ENCODE measurements around the gene CNPY1.

DNA sequence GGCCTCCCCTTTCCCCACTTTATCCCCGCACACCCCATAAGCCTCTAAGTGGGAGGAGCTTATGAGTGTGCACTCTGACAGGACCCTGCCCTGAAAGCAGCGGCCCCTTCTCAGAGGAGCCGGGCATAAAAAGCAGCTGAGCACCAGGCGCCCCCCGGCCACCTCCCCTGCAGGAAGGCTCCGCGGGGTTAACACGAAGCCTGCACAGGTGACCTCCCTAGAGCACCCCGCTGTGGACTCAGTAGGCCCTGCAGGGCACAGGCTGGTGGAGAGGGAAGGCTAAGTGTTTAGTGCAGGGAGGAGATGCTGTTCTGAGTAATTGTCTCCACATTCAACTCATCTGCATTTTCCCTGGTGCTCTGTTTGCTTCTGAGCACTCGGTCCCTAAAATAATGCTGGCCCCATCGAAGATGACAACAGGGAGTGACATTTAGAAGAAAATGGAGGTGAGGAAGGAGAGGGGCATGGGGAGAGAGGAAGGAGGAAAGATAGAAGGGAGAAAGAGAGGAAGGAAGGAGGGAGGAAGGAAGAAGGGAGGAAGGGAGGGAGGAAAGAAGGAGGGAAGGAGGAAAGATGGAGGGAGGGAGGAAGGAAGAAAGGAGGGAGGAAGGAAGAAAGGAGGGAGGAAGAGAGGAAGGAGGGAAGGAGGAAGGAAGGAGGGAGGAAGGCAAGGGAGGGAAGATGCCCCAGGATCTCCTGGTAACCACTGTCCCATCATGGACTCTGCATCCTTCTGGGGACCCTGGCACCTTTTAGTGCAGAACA, 25.4 kb upstream of the CNPY1 start:
- TF ChIP-seq, protein P1, sequence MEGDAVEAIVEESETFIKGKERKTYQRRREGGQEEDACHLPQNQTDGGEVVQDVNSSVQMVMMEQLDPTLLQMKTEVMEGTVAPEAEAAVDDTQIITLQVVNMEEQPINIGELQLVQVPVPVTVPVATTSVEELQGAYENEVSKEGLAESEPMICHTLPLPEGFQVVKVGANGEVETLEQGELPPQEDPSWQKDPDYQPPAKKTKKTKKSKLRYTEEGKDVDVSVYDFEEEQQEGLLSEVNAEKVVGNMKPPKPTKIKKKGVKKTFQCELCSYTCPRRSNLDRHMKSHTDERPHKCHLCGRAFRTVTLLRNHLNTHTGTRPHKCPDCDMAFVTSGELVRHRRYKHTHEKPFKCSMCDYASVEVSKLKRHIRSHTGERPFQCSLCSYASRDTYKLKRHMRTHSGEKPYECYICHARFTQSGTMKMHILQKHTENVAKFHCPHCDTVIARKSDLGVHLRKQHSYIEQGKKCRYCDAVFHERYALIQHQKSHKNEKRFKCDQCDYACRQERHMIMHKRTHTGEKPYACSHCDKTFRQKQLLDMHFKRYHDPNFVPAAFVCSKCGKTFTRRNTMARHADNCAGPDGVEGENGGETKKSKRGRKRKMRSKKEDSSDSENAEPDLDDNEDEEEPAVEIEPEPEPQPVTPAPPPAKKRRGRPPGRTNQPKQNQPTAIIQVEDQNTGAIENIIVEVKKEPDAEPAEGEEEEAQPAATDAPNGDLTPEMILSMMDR (IDR thresholded peaks at IDR 0.05), result no peak
- TF ChIP-seq POLR2A (IDR thresholded peaks at IDR 0.05), result no peak
- no peak for TF ChIP-seq EP300 (IDR thresholded peaks at IDR 0.05; ENCODE audit: low read depth)
